Spleen (tissue), 11 donors: Measurements from ENCODE around the gene IBA57. TPM values are rescaled to one million over a fixed set of nuclear protein-coding genes. Genes with fewer than 3 reads are reported as not detected.

Experiments used
- DNase-seq: peaks from one replicate; pipeline ENCODE4 v3.0.0-alpha.2; 2020
- H3K27ac ChIP-seq, 8 donors: fragments of 200-600 bp; sonication (generic) in 7 of 8; 1 replicate in 4 of 8; 2 replicates in 4 of 8; pipeline versions ENCODE4 v1.5.0 to v1.8.0; 2016 to 2021; ENCODE audit warnings: inconsistent platforms in 4 of 8, mild to moderate bottlenecking in 4 of 8, moderate library complexity in 1 of 8
- H3K27me3 ChIP-seq, 7 donors: fragments of 200-600 bp; sonication (generic) in 6 of 7; replicated peaks in 1 of 7; 1 replicate in 4 of 7; 2 replicates in 3 of 7; pipeline versions ENCODE4 v1.5.0 to v1.8.0; 2016 to 2021; ENCODE audit warnings: inconsistent platforms in 3 of 7, mild to moderate bottlenecking in 1 of 7
- H3K36me3 ChIP-seq, 6 donors: fragments of 200-600 bp; sonication (generic) in 5 of 6; 1 replicate in 4 of 6; 2 replicates in 2 of 6; pipeline versions ENCODE4 v1.5.0 to v1.8.0; 2016 to 2021; ENCODE audit warnings: inconsistent platforms in 2 of 6
- H3K4me1 ChIP-seq, 6 donors: fragments of 200-600 bp; sonication (generic) in 5 of 6; 1 replicate in 3 of 6; 2 replicates in 3 of 6; pipeline versions ENCODE4 v1.5.0 to v1.8.0; 2016 to 2021; ENCODE audit warnings: inconsistent platforms in 3 of 6
- H3K4me3 ChIP-seq, 8 donors: fragments of 200-600 bp; sonication (generic) in 7 of 8; 1 replicate in 4 of 8; 2 replicates in 4 of 8; pipeline versions ENCODE4 v1.5.0 to v1.8.0; 2016 to 2021; ENCODE audit warnings: inconsistent platforms in 4 of 8, mild to moderate bottlenecking in 4 of 8, moderate library complexity in 2 of 8
- H3K9me3 ChIP-seq, 8 donors: fragments of 200-600 bp; sonication (generic) in 7 of 8; 1 replicate in 4 of 8; 2 replicates in 4 of 8; pipeline versions ENCODE4 v1.5.0 to v1.8.0; 2016 to 2021; ENCODE audit warnings: inconsistent platforms in 4 of 8
- POLR2A ChIP-seq, 3 donors: fragments of 450-650 bp; IDR thresholded peaks; one replicate each; pipeline ENCODE4 v1.5.1; 2017; ENCODE audit warnings: antibody characterized with exemption in 3 of 3, mild to moderate bottlenecking in 1 of 3
- POLR2AphosphoS5 ChIP-seq, 3 donors: sonication (generic); formaldehyde crosslinking; IDR thresholded peaks; one replicate each; pipeline ENCODE4 v1.5.1; 2017; ENCODE audit warnings: antibody characterized with exemption in 3 of 3
- WGBS, 5 donors: extraction: QIAGEN DNeasy Blood & Tissue Kit in 3 of 5; methylation state at CpG; one replicate each; pipeline versions ENCODE4 v1.1.5 to v1.1.7; 2013 to 2018; 5-methylcytosine and 5-hydroxymethylcytosine counted together
- intact Hi-C: fragments of 100-400 bp; cut with DNase I; formaldehyde crosslinking; loops from one replicate; pipeline ENCODE4 v1.15.0; 2023; ENCODE audit warnings: low total_unique reads
- polyA plus RNA-seq, 3 donors: library from polyadenylated mRNA; stranded (reverse); fragments of 200-250 nt; gene quantifications; one replicate each; pipeline ENCODE4 v1.2.1, GENCODE V29; 2013
- total RNA-seq, 7 donors: library from RNA; depleted of rRNA in 3 of 7; stranded (reverse); fragments of >200 nt in 3 of 7; fragmentation: NEBNext Ultra II Directional in 4 of 7; extraction: Animal tissue kit (Norgen Biotek cat#: 25700) in 4 of 7; gene quantifications; one replicate each; pipeline versions ENCODE4 v1.1.0 to v1.2.1, GENCODE V29; 2016 to 2021
- TF ChIP-seq, protein P1 (sequence below), 11 experiments: fragments of 200-600 bp in 7 of 11; fragments of 450-650 bp in 4 of 11; sonication (generic) in 4 of 11; IDR thresholded peaks in 8 of 11; conservative IDR thresholded peaks in 3 of 11; 1 replicate in 7 of 11; 2 replicates in 4 of 11; pipeline versions ENCODE4 v1.4.0 to v1.8.0; 2016 to 2021; ENCODE audit warnings: antibody characterized with exemption in 11 of 11, inconsistent platforms in 4 of 11, mild to moderate bottlenecking in 1 of 11
- donor health status: healthy with polysubstance abuse.
- donor health status: DM: no; HTN: no; CAD: no; lungs with moderate emphysema.
- donor health status: DM: no; HTN: no; CAD: no.
- donor health status: Bipolar disorder and iron deficiency.
- donor health status: healthy.
- donor health status: DM: no; HTN: no; CAD: no.
- donor health status: DM: yes; HTN: yes; CAD: no.

Gene IBA57
- total and polyA plus RNA-seq, 10 donors, result 0.59 to 14.7 (median 9.3) TPM

DNA sequence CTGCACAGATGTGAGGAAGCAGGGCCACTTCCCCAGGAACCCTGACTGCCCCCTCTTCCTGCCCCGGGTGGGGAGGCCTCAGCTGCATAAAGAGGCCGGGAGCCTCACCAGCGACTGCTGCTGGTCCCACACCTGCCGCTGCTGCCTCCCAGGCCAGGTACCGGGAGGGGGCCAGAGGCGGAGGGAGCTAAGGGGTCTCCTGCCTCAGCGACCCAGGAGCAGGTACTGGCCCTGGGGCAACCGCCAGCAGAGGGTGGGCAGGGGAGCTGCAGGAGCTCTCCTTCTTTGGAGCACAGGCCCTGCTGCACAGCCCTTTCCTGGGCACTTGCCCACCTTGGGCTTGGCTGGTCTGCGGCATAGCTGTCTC lies 9.1 kb upstream of the IBA57 start:
- no peaks in the 10 kb centered on the region for H3K9me3 ChIP-seq
- peaks cover 0 to 31% (median 20%) of the 10 kb centered on the region in 6 donors for H3K4me1 ChIP-seq
- no peak overlapping the region for H3K4me3 ChIP-seq
- peaks cover 0 to 21% (median 0%) of the 10 kb centered on the region in 7 donors for H3K27me3 ChIP-seq
- no peak for TF ChIP-seq POLR2AphosphoS5 (IDR thresholded peaks at IDR 0.05)
- TF ChIP-seq, protein P1, sequence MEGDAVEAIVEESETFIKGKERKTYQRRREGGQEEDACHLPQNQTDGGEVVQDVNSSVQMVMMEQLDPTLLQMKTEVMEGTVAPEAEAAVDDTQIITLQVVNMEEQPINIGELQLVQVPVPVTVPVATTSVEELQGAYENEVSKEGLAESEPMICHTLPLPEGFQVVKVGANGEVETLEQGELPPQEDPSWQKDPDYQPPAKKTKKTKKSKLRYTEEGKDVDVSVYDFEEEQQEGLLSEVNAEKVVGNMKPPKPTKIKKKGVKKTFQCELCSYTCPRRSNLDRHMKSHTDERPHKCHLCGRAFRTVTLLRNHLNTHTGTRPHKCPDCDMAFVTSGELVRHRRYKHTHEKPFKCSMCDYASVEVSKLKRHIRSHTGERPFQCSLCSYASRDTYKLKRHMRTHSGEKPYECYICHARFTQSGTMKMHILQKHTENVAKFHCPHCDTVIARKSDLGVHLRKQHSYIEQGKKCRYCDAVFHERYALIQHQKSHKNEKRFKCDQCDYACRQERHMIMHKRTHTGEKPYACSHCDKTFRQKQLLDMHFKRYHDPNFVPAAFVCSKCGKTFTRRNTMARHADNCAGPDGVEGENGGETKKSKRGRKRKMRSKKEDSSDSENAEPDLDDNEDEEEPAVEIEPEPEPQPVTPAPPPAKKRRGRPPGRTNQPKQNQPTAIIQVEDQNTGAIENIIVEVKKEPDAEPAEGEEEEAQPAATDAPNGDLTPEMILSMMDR (IDR thresholded peaks at IDR 0.05 in 8 of 11, conservative IDR thresholded peaks at IDR 0.05 in 3 of 11), result no peak
- no peak for TF ChIP-seq POLR2A (IDR thresholded peaks at IDR 0.05)
- no peaks in the 10 kb centered on the region for H3K36me3 ChIP-seq
- intact Hi-C loops, result no loop called here
- DNase-seq, result peak; percentile 71
- no peak overlapping the region for H3K27ac ChIP-seq
- 6 to 51% (median 24%) methylated on average over 7 to 9 of the region's 9 CpGs for WGBS, 5 donors

GRCh38 chr1:228156941-228157728 lies 8.5 kb upstream of the IBA57 start:
- 43 to 70% (median 45%) methylated on average over 13 to 24 of the region's 24 CpGs for WGBS, 5 donors
- peak; percentile 72 for DNase-seq
- TF ChIP-seq POLR2AphosphoS5 (IDR thresholded peaks at IDR 0.05), result no peak
- H3K4me3 ChIP-seq, result no peak overlapping the region
- no peak overlapping the region for H3K27ac ChIP-seq
- no peaks in the 10 kb centered on the region for H3K9me3 ChIP-seq
- H3K36me3 ChIP-seq, result no peaks in the 10 kb centered on the region
- peaks cover 4 to 34% (median 21%) of the 10 kb centered on the region in 6 donors for H3K4me1 ChIP-seq
- intact Hi-C loops, result no loop called here
- peaks cover 0 to 27% (median 0%) of the 10 kb centered on the region in 7 donors for H3K27me3 ChIP-seq

GRCh38 chr1:228157729-228158126 lies 7.9 kb upstream of the IBA57 start:
- H3K4me1 ChIP-seq, result peaks cover 10 to 40% (median 26%) of the 10 kb centered on the region in 6 donors
- no peak overlapping the region for H3K4me3 ChIP-seq
- no peak overlapping the region for H3K27ac ChIP-seq
- H3K9me3 ChIP-seq, result no peaks in the 10 kb centered on the region
- peaks cover 0 to 33% (median 0%) of the 10 kb centered on the region in 7 donors for H3K27me3 ChIP-seq
- H3K36me3 ChIP-seq, result no peaks in the 10 kb centered on the region
- whole genome bisulfite sequencing, 5 donors, result 70 to 88% (median 83%) methylated on average over 36 to 43 of the region's 43 CpGs
- no peak for TF ChIP-seq POLR2AphosphoS5 (IDR thresholded peaks at IDR 0.05)
- no peak for TF ChIP-seq POLR2A (IDR thresholded peaks at IDR 0.05)
- intact Hi-C loops, result no loop called here
- peak; percentile 68 for DNase-seq

- Histone ChIP-seq H3K9me3 (no peaks in the 10 kb centered on the region), H3K27me3 (peaks cover 0 to 36% (median 0%) of the 10 kb centered on the region in 7 donors), H3K4me3 (no peak overlapping the region), H3K27ac (no peak overlapping the region), H3K36me3 (no peaks in the 10 kb centered on the region), H3K4me1 (peaks cover 11 to 47% (median 32%) of the 10 kb centered on the region in 6 donors)
- WGBS, 5 donors, result 63 to 84% (median 80%) methylated on average over 67 to 98 of the region's 98 CpGs
- peak; percentile 75 for DNase-seq
- intact Hi-C loops, result no loop called here
- TF ChIP-seq POLR2A (IDR thresholded peaks at IDR 0.05) (no peak), POLR2AphosphoS5 (IDR thresholded peaks at IDR 0.05) (peak in 1 of 3 donors; percentile 37)
Measured at GRCh38 chr1:228158151-228159007, 7.2 kb upstream of the IBA57 start.

DNA sequence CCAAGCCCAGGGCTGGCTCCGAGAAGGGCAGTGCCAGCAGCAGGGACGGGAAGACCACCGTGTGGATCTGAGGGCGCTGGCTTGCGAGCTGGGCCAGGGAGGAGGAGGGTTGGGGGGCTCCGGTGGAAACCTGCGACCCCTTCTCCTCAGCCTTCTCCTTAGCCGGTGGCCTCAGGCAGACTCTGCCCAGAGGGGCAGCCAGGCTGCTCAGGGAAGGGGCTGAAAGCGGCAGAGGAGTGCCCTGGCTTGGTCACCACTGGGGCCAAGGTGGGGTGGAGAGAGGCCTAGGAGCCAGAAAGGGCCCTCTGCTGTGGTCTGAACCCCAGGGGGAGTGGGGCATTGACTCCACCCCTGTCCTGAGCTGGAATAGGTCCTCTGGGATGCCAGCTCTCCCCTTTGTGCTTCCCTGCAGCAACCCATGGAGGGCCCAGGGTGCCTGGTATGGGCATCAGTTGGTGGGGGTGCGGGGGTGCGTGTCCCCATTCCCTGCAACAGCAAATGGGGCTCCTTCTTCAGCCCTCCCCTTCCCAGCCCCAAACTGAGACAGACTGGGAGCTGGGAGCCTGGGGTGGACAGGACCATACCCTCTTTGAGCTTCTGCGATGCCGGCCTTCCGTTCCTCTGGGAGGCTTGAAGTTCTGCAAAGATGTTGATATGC lies 6.5 kb upstream of the IBA57 start:
- Histone ChIP-seq H3K9me3 (no peaks in the 10 kb centered on the region), H3K4me1 (peaks cover 11 to 54% (median 36%) of the 10 kb centered on the region in 6 donors), H3K27me3 (peaks cover 0 to 36% (median 0%) of the 10 kb centered on the region in 7 donors), H3K36me3 (no peaks in the 10 kb centered on the region), H3K4me3 (no peak overlapping the region), H3K27ac (no peak overlapping the region)
- TF ChIP-seq, protein P1 (IDR thresholded peaks at IDR 0.05 in 8 of 11, conservative IDR thresholded peaks at IDR 0.05 in 3 of 11), result no peak
- TF ChIP-seq POLR2A (IDR thresholded peaks at IDR 0.05) (no peak), POLR2AphosphoS5 (IDR thresholded peaks at IDR 0.05) (no peak)
- 93 to 98% (median 96%) methylated on average over 10 to 14 of the region's 14 CpGs for WGBS, 5 donors
- intact Hi-C loops, result no loop called here
- peak; percentile 65 for DNase-seq
